Measurements from ENCODE around the gene HIRA. TPM values are rescaled to one million over a fixed set of nuclear protein-coding genes. Genes with fewer than 3 reads are reported as not detected.

HIRA gene
- total and polyA plus RNA-seq, 2 experiments from 2014 or later: 9.4 to 58.3 TPM

DNA sequence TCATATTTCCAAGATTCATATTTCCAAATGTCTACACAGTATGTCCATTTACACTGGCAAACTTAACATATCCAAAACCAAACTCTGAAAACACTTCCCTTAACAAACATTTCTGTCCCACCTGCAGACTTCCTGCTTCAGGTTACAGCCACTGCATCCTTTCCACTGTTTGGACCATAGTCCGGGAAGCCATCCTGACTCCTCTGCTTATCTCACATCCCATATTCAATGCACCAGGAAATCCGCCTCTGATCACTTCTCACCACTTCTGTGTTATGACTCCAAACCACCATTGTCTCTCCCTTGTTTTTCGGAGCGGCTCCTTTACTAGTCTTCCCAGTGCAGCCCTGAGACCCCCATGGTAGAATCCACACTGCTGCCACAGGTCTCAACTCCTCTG, 30.1 kb downstream of the HIRA start (continued):
- TF ChIP-seq, protein P1, sequence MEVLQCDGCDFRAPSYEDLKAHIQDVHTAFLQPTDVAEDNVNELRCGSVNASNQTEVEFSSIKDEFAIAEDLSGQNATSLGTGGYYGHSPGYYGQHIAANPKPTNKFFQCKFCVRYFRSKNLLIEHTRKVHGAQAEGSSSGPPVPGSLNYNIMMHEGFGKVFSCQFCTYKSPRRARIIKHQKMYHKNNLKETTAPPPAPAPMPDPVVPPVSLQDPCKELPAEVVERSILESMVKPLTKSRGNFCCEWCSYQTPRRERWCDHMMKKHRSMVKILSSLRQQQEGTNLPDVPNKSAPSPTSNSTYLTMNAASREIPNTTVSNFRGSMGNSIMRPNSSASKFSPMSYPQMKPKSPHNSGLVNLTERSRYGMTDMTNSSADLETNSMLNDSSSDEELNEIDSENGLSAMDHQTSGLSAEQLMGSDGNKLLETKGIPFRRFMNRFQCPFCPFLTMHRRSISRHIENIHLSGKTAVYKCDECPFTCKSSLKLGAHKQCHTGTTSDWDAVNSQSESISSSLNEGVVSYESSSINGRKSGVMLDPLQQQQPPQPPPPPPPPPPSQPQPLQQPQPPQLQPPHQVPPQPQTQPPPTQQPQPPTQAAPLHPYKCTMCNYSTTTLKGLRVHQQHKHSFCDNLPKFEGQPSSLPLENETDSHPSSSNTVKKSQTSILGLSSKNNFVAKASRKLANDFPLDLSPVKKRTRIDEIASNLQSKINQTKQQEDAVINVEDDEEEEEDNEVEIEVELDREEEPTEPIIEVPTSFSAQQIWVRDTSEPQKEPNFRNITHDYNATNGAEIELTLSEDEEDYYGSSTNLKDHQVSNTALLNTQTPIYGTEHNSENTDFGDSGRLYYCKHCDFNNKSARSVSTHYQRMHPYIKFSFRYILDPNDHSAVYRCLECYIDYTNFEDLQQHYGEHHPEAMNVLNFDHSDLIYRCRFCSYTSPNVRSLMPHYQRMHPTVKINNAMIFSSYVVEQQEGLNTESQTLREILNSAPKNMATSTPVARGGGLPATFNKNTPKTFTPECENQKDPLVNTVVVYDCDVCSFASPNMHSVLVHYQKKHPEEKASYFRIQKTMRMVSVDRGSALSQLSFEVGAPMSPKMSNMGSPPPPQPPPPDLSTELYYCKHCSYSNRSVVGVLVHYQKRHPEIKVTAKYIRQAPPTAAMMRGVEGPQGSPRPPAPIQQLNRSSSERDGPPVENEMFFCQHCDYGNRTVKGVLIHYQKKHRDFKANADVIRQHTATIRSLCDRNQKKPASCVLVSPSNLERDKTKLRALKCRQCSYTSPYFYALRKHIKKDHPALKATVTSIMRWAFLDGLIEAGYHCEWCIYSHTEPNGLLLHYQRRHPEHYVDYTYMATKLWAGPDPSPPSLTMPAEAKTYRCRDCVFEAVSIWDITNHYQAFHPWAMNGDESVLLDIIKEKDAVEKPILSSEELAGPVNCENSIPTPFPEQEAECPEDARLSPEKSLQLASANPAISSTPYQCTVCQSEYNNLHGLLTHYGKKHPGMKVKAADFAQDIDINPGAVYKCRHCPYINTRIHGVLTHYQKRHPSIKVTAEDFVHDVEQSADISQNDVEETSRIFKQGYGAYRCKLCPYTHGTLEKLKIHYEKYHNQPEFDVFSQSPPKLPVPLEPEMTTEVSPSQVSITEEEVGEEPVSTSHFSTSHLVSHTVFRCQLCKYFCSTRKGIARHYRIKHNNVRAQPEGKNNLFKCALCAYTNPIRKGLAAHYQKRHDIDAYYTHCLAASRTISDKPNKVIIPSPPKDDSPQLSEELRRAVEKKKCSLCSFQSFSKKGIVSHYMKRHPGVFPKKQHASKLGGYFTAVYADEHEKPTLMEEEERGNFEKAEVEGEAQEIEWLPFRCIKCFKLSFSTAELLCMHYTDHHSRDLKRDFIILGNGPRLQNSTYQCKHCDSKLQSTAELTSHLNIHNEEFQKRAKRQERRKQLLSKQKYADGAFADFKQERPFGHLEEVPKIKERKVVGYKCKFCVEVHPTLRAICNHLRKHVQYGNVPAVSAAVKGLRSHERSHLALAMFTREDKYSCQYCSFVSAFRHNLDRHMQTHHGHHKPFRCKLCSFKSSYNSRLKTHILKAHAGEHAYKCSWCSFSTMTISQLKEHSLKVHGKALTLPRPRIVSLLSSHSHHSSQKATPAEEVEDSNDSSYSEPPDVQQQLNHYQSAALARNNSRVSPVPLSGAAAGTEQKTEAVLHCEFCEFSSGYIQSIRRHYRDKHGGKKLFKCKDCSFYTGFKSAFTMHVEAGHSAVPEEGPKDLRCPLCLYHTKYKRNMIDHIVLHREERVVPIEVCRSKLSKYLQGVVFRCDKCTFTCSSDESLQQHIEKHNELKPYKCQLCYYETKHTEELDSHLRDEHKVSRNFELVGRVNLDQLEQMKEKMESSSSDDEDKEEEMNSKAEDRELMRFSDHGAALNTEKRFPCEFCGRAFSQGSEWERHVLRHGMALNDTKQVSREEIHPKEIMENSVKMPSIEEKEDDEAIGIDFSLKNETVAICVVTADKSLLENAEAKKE (CRISPR knock-in tag; IDR thresholded peaks at IDR 0.05): no peak
- TF ChIP-seq JUNB (IDR thresholded peaks at IDR 0.05; ENCODE audit: unreplicated experiment) (no peak), CTCF (conservative IDR thresholded peaks at IDR 0.05; ENCODE audit: low read depth in 2 of 2) (no peak), EZH2phosphoT487 (IDR thresholded peaks at IDR 0.05; ENCODE audit: unreplicated experiment) (no peak), ZNF114 (CRISPR knock-in tag; IDR thresholded peaks at IDR 0.05) (no peak), EZH2 (IDR thresholded peaks at IDR 0.05; ENCODE audit: low read depth, unreplicated experiment) (no peak), POLR2AphosphoS5 (IDR thresholded peaks at IDR 0.05; ENCODE audit: low read depth) (no peak), ZNF331 (CRISPR knock-in tag; IDR thresholded peaks at IDR 0.05; ENCODE audit: low read depth) (no peak)
- TF ChIP-seq, protein P2, sequence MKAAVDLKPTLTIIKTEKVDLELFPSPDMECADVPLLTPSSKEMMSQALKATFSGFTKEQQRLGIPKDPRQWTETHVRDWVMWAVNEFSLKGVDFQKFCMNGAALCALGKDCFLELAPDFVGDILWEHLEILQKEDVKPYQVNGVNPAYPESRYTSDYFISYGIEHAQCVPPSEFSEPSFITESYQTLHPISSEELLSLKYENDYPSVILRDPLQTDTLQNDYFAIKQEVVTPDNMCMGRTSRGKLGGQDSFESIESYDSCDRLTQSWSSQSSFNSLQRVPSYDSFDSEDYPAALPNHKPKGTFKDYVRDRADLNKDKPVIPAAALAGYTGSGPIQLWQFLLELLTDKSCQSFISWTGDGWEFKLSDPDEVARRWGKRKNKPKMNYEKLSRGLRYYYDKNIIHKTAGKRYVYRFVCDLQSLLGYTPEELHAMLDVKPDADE (IDR thresholded peaks at IDR 0.05): no peak
